ENCODE results near the gene DMRT1. TPM values are rescaled to one million over a fixed set of nuclear protein-coding genes. Genes with fewer than 3 reads are reported as not detected.

DMRT1 gene
- polyA plus RNA-seq, 1 experiment = not detected

- H3K27me3 ChIP-seq (ENCODE audit: control insufficient read depth, insufficient read depth, low read length) = peaks cover 16% of the 10 kb centered on the region
- no peak for TF ChIP-seq CTCF (IDR thresholded peaks at IDR 0.05; ENCODE audit: insufficient read depth, low read depth, low read length)
- H3K4me3 ChIP-seq (ENCODE audit: low read depth, low read length) = no peak overlapping the region
- POLR2A ChIA-PET = no interaction called here
- CTCF ChIA-PET = no interaction called here
- H3K36me3 ChIP-seq (ENCODE audit: control insufficient read depth, insufficient read depth, low read length) = no peaks in the 10 kb centered on the region
- DNase-seq (ENCODE audit: low read depth) = no peak
Measured at GRCh38 chr9:965497-965896, 124.0 kb downstream of the DMRT1 start.

- no peak overlapping the region for H3K4me3 ChIP-seq (ENCODE audit: low read depth, low read length)
Measured at GRCh38 chr9:966870-967269, 125.4 kb downstream of the DMRT1 start.

GRCh38 chr9:967436-967835 lies 125.9 kb downstream of the DMRT1 start:
- CTCF ChIA-PET = no interaction called here
- POLR2A ChIA-PET = no interaction called here
- Histone ChIP-seq H3K36me3 (ENCODE audit: control insufficient read depth, insufficient read depth, low read length) (no peaks in the 10 kb centered on the region), H3K4me3 (ENCODE audit: low read depth, low read length) (no peak overlapping the region), H3K27me3 (ENCODE audit: control insufficient read depth, insufficient read depth, low read length) (peaks cover 27% of the 10 kb centered on the region)
- DNase-seq (ENCODE audit: low read depth) = no peak
- TF ChIP-seq CTCF (IDR thresholded peaks at IDR 0.05; ENCODE audit: insufficient read depth, low read depth, low read length) = no peak

More at GRCh38 chr9:966870-967269, 125.4 kb downstream of the DMRT1 start:
- POLR2A ChIA-PET = no interaction called here
- TF ChIP-seq CTCF (IDR thresholded peaks at IDR 0.05; ENCODE audit: insufficient read depth, low read depth, low read length) = no peak
- H3K27me3 ChIP-seq (ENCODE audit: control insufficient read depth, insufficient read depth, low read length) = peaks cover 22% of the 10 kb centered on the region
- CTCF ChIA-PET = interaction anchor here (0.7 to 1.1 kb wide), 2 partner anchors 16 to 36 kb away, joined by 3 to 5 read pairs; no protein-coding TSS in a partner anchor
- DNase-seq (ENCODE audit: low read depth) = no peak
- no peaks in the 10 kb centered on the region for H3K36me3 ChIP-seq (ENCODE audit: control insufficient read depth, insufficient read depth, low read length)

- Histone ChIP-seq H3K36me3 (ENCODE audit: control insufficient read depth, insufficient read depth, low read length) (no peaks in the 10 kb centered on the region), H3K4me3 (ENCODE audit: low read depth, low read length) (no peak overlapping the region), H3K27me3 (ENCODE audit: control insufficient read depth, insufficient read depth, low read length) (peaks cover 33% of the 10 kb centered on the region)
- ChIA-PET POLR2A (no interaction called here), CTCF (no interaction called here)
- DNase-seq (ENCODE audit: low read depth) = no peak
- TF ChIP-seq CTCF (IDR thresholded peaks at IDR 0.05; ENCODE audit: insufficient read depth, low read depth, low read length) = no peak
Measured at GRCh38 chr9:967903-968641, 126.6 kb downstream of the DMRT1 start.

- no peaks in the 10 kb centered on the region for H3K36me3 ChIP-seq (ENCODE audit: control insufficient read depth, insufficient read depth, low read length)
- peaks cover 41% of the 10 kb centered on the region for H3K27me3 ChIP-seq (ENCODE audit: control insufficient read depth, insufficient read depth, low read length)
- POLR2A ChIA-PET = no interaction called here
- TF ChIP-seq CTCF (IDR thresholded peaks at IDR 0.05; ENCODE audit: insufficient read depth, low read depth, low read length) = no peak
- CTCF ChIA-PET = no interaction called here
- no peak overlapping the region for H3K4me3 ChIP-seq (ENCODE audit: low read depth, low read length)
- DNase-seq (ENCODE audit: low read depth) = no peak
Measured at GRCh38 chr9:969310-970150, 128.0 kb downstream of the DMRT1 start.

Measured in BJ (cell line).